NK-92 (cell line): ENCODE measurements around the gene NXPH4.

Experiments used
- DNase-seq: peaks from one replicate; lab custom pipeline; 2025; ENCODE audit not compliant: unreplicated experiment; lab: John Stamatoyannopoulos, UW

The NXPH4 gene

GRCh38 chr12:57241402-57242310 is 25.1 kb downstream of the NXPH4 start:
- DNase-seq = no peak

DNA sequence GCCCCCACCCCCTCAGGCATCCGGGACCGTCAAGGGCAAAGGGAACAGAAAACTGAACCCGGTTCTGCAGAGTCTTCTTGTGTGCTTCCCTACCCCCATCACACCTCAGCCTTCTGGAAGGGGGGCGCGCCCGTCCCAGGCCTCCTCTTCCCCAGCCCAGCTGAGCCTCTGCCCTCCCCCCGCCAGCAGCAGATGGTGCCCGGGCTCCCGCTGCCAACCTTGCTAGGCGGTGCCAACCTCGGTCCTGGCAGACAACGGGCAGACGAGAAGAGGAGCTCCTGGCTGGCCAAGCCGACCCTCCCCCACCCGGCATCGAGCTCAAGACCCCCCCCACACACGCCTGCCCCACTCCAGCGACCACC is 25.7 kb downstream of the NXPH4 start:
- no peak for DNase-seq

DNA sequence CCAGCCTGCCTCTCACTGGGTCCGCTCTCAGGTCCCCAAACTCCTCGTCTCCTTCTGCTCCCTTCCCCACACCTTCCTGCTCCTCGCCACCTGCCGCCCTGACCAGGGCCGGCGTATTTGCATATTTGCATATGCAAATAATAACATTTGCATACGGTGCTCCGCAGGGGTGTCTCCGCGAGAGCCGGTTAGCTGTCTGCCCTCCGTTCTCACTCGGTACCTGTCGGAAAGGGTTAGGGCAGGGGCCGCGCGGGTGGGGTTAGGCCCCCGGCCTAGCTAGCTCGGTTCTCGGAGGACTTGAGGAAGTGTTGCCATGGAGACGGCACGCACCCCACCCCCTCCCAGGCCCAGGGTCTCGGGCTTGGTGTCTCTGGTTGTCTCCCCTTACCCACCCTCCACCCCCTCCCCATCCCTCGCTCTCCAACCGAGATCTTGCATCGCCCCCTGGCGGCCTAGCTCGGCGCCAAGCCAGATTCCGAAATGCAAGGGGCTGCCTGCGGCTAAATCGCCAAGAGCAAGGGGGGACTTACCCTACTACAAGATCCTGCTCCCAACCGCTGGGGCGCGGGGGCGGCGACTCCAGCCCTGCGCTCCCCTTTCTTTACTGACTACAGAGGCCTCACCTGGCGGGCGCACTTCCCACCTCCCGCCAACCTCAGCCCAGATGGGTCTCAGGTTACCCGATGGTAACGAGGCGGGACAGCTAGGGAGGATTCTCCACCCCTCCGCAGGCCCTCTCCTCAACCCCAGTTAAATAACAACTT is 26.3 kb downstream of the NXPH4 start:
- no peak for DNase-seq

- DNase-seq = no peak
Observed at GRCh38 chr12:57243521-57244311, 27.1 kb downstream of the NXPH4 start.

DNA sequence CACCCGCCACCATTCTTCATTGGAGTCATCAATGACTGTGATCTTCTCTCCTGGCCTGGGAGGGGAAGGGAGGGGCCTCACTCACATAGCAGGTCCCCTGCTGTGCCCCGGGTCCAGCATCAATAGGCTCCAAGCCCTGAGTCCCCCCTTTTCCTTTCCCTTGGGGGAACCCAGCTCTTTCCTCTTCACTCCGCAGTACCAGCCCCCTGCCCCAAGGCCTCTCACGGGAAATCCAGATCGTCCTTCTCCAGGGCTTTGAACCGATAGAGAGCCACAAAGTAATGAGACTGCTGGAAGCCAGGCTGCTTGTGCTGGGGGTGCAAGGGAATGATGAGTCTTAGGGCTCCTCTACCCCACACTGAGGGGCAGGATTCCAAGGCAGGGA is 27.7 kb downstream of the NXPH4 start:
- no peak for DNase-seq

DNA sequence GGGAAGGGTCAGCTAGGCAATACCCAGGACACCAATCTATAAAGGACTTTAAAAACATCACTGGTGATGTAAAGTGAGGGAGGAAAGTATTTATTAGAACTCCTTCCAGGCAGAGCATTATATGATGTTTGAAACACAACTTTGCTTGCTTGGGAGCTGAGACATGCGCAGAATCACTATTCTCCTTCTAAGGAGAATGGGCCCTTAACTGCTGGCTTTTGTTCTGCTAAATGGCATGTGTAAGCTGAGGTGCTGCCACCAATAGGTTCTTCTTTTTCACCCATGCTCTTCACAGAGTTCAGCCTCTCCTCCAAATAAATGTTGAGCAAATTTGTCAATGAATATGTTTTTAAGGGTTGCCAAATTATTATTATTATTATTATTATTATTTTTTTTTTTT is 30.4 kb downstream of the NXPH4 start:
- DNase-seq = no peak

- no peak for DNase-seq
Observed at GRCh38 chr12:57248934-57249742, 32.5 kb downstream of the NXPH4 start.

- DNase-seq = no peak
Observed at GRCh38 chr12:57250541-57250940, 33.9 kb downstream of the NXPH4 start.

GRCh38 chr12:57250956-57251355 is 34.4 kb downstream of the NXPH4 start, which contains the start of gene STAC3:
Gene STAC3, minus strand, starts transcription at chr12:57251187. Its CDS starts 1,551 bp downstream, at chr12:57249636.
- no peak for DNase-seq

DNA sequence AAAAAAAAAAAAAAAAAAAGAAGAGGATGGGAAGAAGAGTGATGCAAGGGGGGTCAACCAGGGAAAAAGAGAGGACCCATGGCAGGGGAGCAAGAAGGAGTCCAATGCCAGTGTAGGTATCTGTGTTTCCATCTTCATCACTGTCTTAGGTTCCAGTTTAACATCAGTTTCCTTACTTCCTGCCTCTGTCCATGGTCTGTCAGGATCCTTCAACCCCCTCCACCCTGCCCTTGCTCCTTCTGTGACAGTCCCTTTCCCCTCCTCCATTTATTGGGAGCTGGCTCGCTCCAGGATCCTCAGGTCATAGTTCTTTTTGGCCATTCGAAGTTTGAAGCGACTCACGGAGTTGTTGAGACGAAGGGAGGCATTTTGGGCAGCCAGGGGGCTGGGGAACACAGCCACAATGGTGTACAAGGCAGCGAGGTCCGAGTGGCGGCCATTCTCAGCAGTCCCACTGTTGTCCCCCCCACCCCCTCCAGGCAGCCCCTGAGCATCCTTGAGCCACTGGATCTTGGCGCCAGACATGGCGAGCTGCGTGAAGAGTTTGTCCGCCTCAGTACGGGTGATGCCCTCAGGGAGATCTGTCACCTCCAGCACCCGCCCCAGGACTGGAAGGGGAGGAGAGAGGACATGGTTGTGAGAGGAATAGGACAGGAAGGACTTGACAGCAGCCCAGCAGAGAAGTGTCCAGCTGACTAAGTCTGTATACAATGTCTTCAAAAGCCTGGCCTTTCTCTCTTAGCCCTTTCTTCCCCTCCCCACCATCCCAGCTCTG is 38.1 kb downstream of the NXPH4 start:
- no peak for DNase-seq

GRCh38 chr12:57255916-57256315 is 39.3 kb downstream of the NXPH4 start:
- DNase-seq = no peak

DNA sequence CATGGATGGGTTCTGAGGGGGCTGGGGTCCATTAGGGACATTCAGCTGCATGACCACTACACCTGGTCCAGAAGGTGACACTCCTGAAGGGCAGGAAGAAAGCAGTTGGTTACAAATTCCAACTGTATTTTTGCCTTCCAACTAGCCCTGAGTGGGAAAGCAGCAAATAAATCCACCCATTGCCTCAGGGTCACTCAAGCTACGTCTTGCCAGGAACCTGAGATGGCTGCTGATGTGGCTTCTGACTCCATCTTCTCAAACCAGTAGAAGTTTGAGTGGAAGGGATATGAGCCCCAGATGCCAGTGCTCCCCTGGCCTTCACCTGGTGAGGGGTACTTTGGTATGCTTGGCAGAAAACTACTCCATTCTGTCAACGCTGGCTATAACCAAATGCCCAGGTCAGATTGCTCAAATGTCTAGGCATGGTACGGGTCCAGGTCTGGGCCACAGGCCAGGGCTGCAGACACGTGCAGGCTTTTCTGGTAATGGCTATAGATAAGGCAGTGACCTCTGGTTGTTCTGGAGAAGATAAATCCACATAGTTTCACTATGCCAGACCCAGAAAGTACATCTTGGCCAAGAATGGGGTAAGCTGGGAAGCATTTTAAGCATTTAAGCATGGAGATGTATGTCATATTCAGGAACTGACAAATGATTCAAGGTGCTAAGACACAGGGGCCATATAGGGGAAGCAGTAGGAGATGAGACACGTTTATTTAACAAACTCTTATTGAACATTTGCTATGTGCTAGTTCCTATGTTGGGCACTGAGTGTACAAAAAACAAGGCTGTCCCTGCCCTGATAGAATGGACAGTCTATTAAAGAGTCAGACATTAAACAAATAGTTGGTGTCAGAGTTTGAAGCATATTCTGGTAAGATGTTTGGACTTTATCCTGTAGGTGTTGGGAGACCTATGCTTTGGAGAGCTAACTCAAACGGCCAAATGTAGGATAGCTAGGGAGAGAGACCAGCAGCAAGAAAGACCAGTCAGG is 42.7 kb downstream of the NXPH4 start:
- no peak for DNase-seq

DNA sequence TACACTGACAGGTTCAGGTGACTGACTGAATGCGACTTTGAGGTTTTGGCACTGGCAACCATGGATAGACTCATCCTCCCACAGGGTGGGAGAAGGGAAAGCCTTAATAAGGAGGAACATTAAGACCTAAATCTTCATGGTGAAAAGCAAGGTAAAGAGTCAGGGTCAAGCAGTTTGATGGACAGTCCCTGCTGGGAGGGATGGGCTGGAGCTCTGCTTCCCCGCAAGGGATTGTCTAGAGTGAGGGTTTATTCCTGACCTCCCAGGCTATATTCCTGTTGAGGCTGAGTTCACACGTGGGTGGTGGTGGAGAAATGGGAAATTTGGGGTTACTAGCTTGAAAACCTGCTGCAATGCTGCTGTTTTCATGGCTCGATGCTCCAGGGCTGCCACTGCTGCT is 43.8 kb downstream of the NXPH4 start:
- DNase-seq = no peak

- no peak for DNase-seq
Observed at GRCh38 chr12:57261428-57261865, 44.9 kb downstream of the NXPH4 start.

- no peak for DNase-seq
Observed at GRCh38 chr12:57262126-57262822, 45.7 kb downstream of the NXPH4 start.

- DNase-seq = no peak
Observed at GRCh38 chr12:57263096-57263495, 46.5 kb downstream of the NXPH4 start.

DNA sequence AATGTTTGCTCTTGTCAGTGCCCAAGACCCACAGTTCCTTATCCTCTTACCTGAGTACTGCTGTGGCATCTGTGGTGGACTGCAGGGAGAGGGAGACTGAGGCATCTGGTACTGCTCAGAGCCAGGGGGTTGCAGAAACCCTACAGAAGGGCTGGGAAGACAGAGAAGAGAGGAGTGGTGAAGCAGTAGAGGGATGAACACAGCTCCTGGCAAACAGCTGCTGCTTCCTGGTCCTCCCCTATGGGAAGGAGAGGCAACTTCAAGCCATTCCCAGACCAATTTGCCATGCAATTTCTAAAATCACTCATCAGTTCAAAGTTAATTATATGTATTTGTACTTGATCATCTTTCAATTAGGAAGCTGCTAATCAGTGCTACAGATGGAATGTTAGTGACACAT is 50.1 kb downstream of the NXPH4 start:
- DNase-seq = no peak

- no peak for DNase-seq
Observed at GRCh38 chr12:57268264-57268663, 51.7 kb downstream of the NXPH4 start.
